Measurements from ENCODE around the gene HHAT. TPM values are rescaled to one million over a fixed set of nuclear protein-coding genes. Genes with fewer than 3 reads are reported as not detected.

The HHAT gene
- total and polyA plus RNA-seq, 2 of the 13 experiments (the other 11 are each of a cell fraction or from before 2014, with no cell fraction given), result 2.6 to 4.9 TPM

GRCh38 chr1:210648588-210649269 is 320.0 kb downstream of the HHAT start:
- Histone ChIP-seq H2AFZ (ENCODE audit: low read length) (no peak overlapping the region), H3K79me2 (ENCODE audit: insufficient read depth, low read length) (no peaks in the 10 kb centered on the region), H4K20me1 (ENCODE audit: insufficient read depth, low read length) (no peaks in the 10 kb centered on the region), H3K27ac (ENCODE audit: extremely low read length, insufficient read depth, low read length) (no peak overlapping the region), H3K9ac (ENCODE audit: insufficient read depth, low read depth, low read length) (no peak overlapping the region), H3K4me1 (ENCODE audit: insufficient read depth, low read length) (peaks cover 38% of the 10 kb centered on the region), H3K4me3 (replicated peaks in 1 of 3; ENCODE audit: insufficient read depth in 1 of 3, low read depth in 2 of 3, low read length in 3 of 3) (no peak overlapping the region), H3K4me2 (ENCODE audit: low read depth, low read length) (no peak overlapping the region), H3K36me3 (replicated peaks in 1 of 2; ENCODE audit: control insufficient read depth in 1 of 2, insufficient read depth in 2 of 2, low read length in 2 of 2) (no peaks in the 10 kb centered on the region), H3K27me3 (ENCODE audit: control insufficient read depth in 1 of 2, insufficient read depth in 2 of 2, low read length in 2 of 2) (no peaks in the 10 kb centered on the region), H3K9me3 (ENCODE audit: low read length) (peaks cover 2% of the 10 kb centered on the region; the same call in 1 of the 2 replicates)
- TF ChIP-seq ARID3A (IDR thresholded peaks at IDR 0.05; ENCODE audit: low read depth, low read length), result no peak
- TF ChIP-seq PRDM10 (CRISPR knock-in tag; IDR thresholded peaks at IDR 0.05; ENCODE audit: low read depth), result no peak
- no peak for TF ChIP-seq SIN3B (IDR thresholded peaks at IDR 0.05; ENCODE audit: low read length)
- no peak for TF ChIP-seq GLMP (CRISPR knock-in tag; IDR thresholded peaks at IDR 0.05; ENCODE audit: borderline replicate concordance)
- TF ChIP-seq SMAD1 (CRISPR knock-in tag; IDR thresholded peaks at IDR 0.05; ENCODE audit: borderline replicate concordance, low read depth), result no peak
- TF ChIP-seq ZNF274 (CRISPR knock-in tag; IDR thresholded peaks at IDR 0.05), result no peak
- TF ChIP-seq ZNF782 (CRISPR knock-in tag; IDR thresholded peaks at IDR 0.05; ENCODE audit: borderline replicate concordance), result no peak
- TF ChIP-seq KAT2B (IDR thresholded peaks at IDR 0.05; ENCODE audit: borderline replicate concordance, low read depth, low read length), result no peak
- TF ChIP-seq HNRNPUL1 (IDR thresholded peaks at IDR 0.05; ENCODE audit: low read depth, low read length), result no peak
- TF ChIP-seq ZKSCAN5 (CRISPR knock-in tag; IDR thresholded peaks at IDR 0.05), result no peak
- no peak for TF ChIP-seq CENPT (CRISPR knock-in tag; IDR thresholded peaks at IDR 0.05; ENCODE audit: low read depth)
- TF ChIP-seq ZBTB7B (CRISPR knock-in tag; IDR thresholded peaks at IDR 0.05), result no peak
- no peak for TF ChIP-seq POLR2G (IDR thresholded peaks at IDR 0.05; ENCODE audit: low read depth, low read length)
- intact Hi-C loops (cut with micrococcal nuclease; ENCODE audit: unreplicated experiment) (no loop called here), in situ Hi-C loops (cut with HindIII; ENCODE audit: extremely low pct_ligation_motif_present, low pct_unique_long_range_greater_than_20kb) (no loop called here)
- DNase-seq (ENCODE audit: low spot score), result no peak
- WGBS (ENCODE audit: low lambda C conversion rate), result 76% methylated on average over 2 of the region's 2 CpGs
- no peak for ATAC-seq
- ChIA-PET CTCF (ENCODE audit: low intra/inter-chr PET ratio, low total read pairs) (no interaction called here), POLR2A (no interaction called here)
- FAIRE-seq, result no peak
- no TSS peak for BruUV-seq (replicated peaks)
